ENCODE results near the gene DEAF1.

DEAF1 gene

DNA sequence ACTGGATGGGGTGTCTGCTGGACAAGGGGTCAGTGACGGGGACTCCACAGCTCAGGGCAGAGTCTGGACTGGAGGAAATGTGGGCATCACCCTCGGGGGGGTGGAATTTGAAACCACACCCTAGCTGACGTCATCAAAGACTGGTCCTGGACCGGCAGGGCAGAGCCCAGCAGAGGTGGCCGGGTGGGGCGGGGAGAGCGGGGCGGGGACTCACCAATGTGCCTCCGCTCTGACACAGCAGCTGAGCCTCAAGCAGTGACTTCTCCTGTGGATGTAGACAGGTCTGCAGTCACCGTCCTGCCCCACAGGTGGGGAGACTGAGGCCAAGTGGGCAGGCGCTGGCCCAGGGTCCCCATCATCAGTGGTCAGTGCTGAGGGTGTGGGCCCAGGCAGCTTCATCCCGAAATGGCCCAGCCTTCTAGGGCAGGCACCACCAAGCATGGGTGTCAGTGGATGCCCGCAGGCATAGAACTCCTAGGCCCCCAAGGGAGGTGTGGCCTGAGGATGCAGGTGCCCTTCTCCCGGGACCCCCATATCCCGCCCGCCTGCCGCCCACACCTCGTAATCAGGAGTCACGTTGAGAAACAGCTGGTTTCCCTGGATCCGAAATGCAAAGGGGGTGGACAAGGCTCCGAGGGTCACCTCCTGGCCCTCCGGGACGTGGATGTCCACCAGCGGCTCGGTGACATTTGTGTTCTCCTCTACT is 70.9 kb downstream of the DEAF1 start:
- no peak for DNase-seq

DNA sequence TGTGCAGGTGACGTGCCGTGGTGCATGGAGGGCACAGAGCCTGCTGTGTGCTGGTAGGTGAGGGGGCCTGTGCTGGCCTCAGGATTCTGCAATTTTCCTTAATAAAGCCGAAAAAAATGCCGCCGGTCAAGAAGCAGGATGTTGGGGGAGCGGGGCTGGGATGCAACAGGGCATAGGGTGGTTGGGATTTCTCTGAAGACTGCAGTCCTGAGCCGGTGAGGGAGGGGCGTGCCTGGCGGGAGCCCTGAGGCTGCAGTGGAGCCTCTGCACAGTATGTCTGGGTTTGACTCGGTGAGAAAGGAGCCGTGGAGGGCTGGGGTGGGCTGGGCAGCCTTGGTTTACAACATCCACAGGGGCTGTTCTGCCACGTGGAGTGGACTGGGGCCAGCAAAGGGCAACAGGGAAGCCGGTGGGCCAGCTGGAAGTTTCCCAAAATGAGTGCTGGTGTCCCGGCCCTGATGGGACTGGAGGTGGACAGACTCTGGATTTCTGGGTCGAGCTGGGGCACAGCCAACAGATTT is 71.6 kb downstream of the DEAF1 start:
- no peak for DNase-seq

DNA sequence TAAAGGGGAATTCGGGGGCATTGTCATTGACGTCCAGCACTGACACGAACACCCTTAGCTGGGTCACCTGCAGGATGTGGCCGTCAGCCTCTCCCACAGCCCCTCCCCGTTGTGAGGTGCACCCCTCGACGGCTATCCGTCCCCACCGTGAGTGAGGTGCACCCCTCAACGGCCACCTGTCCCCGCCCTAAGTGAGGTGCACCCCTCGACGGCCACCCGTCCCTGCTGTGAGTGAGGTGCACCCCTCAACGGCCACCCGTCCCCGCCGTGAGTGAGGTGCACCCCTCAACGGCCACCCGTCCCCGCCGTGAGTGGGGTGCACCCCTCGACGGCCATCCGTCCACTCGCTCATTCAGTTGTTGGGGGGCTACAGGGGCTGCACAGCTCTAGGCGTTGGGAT is 73.2 kb downstream of the DEAF1 start:
- DNase-seq: no peak

DNA sequence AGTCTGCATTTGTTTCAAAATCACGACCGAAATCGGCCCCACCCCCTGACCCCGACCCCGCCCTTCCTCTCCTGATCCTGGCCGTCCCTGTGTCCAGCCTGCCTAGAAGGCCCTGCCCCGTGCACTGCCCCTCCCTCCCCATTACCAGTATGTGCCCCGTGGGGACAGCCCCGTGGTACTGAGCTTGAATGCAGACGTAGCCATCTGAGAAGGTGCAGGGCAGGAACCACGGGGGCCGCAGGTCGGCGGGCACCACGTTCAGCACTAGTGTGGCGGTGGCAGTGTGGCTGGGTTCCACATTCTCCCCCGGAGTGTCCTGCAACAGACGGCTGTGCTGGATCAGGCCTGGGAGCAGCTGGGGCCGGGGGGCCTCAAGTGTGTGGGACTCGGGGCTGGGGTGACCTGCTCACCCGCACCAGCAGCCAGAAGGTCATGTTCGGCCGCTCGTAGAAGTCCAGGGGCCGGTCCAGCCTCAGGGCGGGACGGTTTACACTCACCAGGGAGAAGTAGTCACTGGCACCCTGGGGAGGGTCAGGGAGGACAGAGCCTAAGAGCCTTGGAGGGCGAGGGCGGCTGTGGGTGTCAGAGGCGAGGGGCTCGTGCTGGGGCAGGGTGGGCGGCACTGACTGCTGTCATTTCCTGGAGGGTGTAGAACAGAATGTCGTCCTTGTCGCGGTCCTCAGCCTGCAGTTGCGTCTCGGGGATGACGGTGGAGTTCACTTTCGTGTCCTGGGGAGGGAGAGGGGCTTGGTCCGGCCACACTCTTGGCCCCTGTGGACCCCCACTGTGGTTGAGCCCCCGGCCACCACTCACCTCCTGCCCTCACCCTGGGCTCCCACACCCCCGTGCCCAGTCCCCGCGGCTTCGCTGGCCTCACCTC is 73.8 kb downstream of the DEAF1 start:
- DNase-seq: no peak

DNA sequence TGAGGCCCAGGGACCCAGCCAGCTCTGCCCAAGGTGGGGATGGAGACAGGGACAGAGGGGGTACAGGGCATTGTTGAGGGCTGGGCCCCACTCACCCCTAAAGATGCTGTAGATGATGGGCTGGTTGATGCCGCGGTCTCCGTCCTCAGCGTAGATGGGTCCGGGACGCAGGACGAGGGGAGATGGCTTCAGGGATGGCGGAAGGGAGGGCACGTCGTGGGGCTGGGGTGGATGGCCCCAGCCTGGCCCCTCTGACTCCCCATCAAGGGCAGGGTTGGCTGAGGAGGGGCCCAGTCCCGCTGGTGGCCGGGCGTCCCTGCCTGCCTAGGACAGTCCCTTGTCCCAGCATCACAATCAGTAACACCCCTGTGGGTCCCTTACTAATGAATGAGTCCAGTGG is 74.8 kb downstream of the DEAF1 start:
- DNase-seq: no peak

DNA sequence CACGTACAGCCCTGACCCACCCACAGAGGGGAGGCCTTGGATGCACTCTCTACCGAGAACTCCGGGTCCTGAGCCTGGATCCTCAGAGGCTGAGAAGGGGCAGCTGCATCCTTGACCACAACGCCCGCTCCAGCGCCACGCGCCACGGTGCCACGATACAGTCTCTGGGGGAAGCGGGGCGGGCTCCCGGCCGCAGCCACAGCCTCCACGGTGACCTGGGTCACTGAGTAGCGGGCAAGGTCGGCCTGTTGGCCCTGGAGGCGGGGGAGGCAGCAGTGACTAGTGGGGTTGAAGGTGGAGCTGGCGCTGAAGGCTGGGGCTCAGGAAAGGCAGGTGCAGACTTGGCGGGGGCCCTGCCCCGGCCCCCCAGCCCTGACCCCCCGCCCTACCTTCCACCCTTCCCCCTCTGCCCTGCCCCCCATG is 75.4 kb downstream of the DEAF1 start:
- no peak for DNase-seq

DNA sequence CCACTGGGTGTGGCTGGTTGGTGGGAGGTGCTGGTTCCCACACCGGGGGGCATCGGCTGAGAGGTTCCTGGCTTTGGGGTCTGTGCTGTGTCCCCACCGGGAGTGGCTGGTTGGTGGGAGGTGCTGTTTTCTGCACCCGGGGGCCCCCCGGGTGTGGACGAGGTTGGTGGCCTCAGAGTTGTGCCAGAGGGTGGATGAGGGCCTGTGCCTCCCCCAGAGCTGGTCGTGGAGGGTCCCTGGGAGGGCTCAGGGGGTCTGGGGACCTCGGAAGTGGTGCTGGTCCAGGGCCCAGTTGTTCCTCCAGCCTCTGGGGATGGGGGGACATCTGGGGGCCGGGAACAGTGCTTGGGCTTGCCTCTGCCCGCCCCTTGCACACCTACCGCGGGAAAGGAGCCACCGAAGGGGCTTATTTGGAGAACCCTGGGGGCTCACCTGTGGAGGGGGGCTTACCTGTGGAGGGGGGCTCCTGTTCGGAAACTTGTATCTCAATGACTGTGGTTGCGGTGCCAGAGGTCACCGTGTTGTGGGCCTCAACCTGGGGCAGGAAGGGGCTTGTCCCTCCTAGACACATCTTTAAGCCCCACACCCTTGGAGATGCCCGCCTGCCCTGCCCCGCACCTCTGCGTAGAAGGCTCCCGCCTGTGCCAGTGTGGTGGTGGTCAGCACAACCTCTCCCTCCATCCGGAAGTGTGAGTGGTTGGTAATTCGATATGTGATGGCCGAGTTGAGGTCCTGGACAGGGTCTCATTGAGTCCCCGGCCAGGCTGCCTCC is 76.0 kb downstream of the DEAF1 start:
- no peak for DNase-seq

DNA sequence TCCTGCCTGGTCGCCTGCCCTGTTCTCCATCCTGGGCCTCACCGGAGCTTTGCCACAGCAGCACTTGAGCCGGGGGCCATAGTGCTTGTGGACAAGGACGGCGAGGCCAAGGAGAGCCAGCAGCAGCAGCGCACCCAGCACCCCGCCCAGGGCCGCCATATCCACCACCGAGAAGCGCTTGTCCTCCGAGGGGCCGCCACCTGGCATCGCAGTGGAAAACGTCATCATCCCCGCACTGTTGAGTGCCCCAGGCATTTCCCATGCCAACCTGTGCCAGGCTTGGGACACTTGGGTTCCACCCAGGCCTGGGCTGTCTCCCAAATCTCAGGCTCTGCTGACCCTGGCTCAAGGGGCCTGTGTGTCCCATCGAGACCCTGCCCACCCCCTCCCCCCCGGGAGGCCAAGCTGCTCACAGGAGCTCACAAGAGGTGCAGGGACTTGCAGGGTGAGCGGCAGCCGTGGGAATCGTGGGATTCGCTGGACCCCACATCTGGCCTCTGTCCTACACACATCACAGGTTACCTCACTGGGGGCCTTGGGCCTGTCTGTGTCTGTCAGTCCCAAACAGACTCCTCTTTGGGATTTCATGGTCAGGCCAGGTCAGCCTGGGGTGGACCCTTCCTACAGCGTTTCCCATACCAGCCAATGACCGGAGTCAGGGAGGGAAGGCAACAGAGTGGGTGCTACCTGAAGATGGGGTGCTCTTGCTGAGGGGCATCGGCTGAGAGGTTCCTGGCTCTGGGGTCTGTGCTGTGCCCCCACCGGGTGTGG is 76.9 kb downstream of the DEAF1 start:
- no peak for DNase-seq

DNA sequence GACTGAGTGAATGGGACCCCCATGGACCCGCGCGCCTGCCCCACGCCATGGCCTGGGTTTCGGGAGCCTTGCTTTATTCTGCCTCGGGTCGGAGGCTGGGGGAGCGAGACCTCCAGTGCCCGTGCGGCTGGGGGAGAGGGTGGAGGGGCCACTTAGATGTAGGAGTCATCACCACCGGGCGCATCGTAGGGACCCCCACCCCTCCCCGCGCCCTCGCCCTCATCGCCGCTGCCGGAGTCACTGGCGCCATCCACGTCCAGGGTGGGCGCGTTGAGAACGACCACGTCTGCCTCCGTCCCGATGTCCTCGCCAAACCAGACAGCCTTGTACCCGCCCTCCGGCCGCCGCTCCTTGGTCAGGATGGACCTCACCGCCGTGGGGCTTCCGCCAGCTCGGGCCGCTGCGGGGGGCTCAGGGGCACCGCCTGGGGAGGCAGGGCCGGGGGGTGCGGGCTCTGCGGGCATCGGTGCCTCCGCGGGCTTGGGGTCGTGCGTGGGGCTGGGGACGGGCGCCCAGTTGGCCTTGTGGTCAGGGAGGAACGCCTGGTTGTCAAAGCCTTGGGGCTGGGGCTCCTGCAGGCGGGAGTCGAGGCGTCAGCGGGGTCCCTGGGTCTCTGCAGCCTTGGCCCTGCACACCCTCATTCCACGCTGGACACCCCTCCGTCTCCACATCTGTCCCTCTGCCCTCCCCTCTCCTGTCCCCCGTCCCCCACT is 77.7 kb downstream of the DEAF1 start:
- DNase-seq: no peak

DNA sequence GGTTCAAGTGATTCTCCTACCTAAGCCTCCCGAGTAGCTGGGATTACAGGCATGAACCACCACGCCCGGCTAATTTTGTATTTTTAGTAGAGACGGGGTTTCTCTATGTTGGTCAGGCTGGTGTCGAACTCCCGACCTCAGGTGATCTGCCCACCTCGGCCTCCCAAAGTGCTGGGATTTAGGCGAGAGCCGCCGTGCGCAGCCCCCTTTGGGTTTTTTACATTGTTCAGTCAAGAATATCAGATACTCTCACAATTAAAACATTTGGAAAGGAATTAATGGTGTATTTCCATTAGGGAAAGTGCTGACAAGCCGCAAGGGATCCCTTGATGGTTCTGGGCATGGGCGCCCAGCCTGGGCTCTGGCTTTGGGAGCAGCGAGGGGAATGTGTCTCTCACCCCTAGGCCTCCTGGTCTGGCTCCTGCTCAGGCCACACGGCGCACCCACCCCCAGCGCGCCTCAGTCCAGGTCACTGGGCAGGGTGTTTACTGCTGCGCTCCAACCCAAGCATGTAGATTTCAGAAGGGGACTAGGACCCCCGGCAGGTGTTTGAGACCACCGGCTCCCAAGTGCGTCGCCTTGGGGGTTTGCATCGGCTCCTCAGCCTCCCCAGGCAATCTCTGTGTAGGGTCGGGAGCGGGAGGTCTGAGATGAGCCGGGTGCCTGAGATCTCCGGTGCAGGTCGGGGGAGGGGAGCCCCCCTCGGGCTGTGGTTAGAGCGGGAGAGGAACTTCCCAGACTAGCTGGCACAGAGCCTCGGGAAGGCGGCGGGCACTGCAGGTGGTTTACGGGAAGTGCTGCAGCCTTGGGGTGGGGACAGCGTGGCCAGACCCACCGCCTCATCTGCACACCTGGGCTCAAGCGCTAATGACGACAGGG is 78.5 kb downstream of the DEAF1 start:
- DNase-seq: no peak

DNA sequence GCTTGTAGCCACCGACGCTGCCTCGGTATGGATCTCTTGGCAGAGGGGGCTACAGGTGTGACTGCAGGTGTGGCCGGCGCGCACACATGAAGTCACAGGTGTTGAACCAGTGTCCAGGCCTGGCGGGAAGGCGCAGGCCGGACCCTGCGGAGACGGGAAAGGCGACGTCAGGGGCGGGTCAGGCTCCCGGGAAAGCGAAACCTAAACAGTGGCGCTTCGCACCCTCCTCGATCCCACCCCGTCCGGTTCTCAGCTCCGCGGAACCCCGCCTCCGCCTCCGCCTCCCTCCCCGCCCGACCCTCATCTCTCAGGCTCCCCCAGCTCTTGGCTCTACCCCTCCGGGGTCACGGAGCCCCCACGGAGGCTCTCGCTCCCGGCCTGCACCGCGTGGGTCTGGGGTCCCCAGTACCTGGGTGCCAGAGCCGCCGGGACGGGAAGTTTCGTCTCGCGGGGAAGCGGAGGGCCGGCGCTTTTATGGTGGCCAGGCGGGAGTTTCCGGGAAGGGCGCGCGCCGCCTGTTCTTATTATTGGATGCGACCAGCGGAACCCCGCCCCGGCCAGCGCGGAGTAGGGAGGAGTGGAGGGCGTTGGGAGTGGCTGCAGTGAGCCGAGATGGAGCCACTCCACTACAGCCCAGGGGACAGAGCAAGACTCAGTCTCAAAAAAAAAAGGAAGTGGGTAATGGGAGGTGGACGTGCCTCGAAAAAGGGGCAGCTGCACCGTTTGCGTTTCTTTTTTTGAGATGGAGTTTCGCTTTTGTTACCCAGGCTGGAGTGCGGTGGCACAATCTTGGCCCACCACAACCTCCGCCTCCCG is 79.3 kb downstream of the DEAF1 start, which contains the start of gene IRF7:
Gene IRF7 (minus strand): TSS at position 447 of the 816 bp plus-strand sequence. CDS start 586 bp downstream, outside the sequence.
- DNase-seq: peak; percentile 98

DNA sequence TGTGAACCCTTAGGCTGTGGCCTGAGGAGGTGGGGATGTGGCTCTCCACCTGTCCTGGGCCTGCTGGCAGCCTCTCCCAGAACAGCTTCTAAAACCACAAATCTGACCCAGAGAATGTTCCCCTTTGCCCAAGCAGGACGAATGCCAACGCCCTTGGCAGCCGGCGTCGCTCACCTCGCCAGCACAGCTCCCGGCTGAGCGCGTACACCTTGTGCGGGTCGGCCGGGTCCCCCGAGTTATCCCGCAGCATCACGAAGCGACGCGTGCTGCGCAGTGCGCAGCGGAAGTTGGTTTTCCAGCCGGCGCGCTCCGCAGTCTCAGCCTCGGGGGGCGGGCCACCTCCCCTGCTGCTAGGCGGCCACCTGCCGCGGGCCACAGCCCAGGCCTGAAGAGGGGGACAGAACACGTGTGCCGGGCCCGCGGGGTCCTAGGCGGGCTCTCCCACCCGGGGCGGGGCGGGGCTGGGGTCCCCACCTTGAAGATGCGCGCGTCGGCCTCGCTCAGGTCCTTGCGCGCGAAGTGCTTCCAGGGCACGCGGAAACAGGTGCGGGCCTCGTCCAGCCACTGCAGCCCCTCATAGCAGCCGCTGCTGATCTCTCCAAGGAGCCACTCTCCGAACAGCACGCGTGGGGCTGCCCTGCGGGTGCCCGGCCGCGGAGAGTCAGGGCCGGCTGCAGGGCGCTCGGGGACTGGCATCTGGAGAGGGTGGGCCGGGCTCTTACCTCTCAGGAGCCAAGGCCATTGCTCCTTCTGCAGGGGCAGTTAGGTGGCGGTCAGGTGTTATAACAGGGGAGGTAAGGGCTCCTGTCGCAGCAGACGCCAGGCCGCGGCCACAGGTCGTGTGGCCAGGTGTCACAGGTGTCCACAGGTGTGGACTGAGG is 80.2 kb downstream of the DEAF1 start:
- DNase-seq: no peak

DNA sequence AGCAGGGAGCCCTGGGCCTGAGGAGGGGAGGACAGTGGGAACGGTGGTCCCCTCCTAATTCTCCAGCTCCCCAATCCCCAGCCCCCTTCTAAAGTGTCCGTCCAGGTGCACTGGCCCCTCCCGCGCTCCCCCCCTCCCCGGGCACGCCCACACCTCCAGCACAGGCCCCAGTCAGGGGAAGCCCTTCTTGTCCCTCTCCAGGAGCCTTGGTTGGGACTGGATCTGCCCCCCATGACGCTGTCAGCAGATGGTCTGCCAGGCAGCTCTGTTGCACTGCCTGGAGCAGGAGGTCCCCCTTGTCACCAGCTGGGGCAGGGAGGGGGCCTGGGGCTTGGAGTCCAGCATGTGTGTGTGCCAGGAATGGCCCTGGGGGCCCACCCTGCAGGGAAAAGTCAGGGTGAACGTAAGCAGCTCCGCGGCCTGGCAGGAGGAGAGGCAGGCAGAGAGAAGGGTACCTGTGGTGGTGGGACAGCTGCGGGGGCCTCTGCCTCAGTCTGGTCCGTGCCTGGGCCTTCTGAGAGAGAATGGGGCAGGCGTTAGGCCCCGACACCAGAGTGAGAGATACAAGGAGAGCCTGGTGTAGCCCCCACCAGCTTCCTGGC is 80.9 kb downstream of the DEAF1 start:
- DNase-seq: peak; percentile 14

DNA sequence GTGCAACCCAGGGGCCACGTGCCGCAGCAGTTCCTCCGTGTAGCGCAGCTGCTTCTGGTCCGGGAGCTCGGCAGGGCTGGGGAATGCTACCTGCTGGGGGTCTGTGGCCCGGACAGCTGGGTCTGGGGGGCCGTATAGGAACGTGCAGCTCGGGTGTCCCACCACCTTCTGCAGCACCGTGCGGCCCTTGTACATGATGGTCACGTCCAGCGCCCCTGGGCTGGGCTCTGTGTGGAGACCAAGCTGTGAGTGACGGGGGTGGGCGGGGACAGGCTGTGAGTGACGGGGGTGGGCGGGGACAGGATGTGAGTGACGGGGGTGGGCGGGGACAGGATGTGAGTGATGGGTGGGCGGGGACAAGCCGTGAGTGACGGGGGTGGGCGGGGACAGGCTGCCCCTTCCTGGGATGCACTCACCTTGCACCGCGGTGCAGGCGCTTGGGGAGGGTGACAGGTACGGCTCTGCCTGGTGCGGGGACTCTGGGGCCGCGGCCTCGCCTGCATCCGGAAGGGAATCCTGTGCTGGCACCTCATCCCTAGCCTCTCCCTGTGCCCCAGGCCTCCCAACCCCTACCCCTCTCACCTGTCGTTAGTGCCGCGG is 81.6 kb downstream of the DEAF1 start:
- peak; percentile 21 for DNase-seq

DNA sequence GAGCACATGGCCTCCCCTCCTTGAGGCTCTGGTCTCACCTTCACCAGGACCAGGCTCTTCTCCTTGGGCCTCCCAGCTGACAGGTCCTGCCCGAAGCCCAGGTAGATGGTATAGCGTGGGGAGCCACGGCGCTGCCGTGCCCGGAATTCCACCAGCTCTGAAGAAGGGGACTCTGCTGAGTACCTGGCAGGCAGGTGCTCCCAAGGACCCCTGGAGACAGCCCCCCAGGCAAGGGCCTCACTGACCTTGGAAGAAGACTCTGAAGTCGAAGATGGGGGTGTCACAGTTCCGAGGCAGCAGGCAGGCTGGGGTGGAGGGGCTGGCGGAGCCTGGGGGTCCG is 82.1 kb downstream of the DEAF1 start:
- no peak for DNase-seq

DNA sequence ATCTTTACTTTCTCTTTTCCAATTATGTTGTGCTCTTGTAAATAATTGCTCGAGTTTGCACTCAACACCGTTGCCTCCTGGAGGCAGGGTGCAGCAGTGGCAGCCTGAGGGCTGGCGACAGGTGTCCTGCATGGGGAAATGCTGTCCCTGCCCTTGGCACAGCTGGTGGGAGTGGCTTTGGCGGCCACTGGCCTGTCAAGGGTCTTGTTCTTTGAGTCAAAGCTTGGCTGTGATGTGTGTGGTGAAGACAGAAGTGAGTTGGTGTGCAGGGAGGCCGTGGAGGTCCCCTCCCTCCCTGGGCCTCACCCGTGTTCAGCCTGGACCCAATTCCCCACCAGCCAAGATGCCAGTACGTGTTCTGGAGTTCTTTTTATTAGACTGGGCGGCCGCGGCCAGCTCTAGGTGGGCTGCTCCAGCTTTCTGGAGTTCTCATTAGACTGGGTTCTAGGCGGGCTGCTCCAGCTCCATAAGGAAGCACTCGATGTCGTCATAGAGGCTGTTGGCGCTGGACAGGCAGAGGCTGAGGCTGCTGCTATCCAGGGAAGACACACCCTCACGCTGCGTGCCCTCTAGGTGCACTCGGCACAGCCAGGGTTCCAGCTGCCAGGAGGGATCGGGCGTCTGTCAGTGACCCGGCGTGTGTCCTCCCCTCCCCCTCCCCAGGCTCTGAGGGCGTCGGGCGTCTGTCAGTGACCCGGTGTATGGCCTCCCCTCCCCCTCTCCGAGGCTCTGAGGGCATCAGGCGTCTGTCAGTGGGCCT is 82.6 kb downstream of the DEAF1 start:
- DNase-seq: peak; percentile 45
